ENCODE results near the gene HLCS.

GRCh38 chr21:36700971-36701755, 265.3 kb downstream of the HLCS start:
- TF ChIP-seq CTCF (IDR thresholded peaks at IDR 0.05): no peak
- no peak for TF ChIP-seq POLR2A (IDR thresholded peaks at IDR 0.05)

Measured in prostate gland (tissue), 2 donors.